D721Med (cell line): Measurements from ENCODE around the gene CALHM1.

Experiments
- DNase-seq: peaks from one replicate; pipeline ENCODE4 v3.0.0; 2011; ENCODE audit warnings: low spot score; ENCODE audit not compliant: insufficient read length
- FAIRE-seq: peaks from 2 replicates; lab custom pipeline; 2011; peaks lifted over from hg19 to GRCh38; lab: Jason Lieb, UNC
- TF ChIP-seq, protein P1 (sequence below): IDR thresholded peaks from 2 replicates; pipeline ENCODE4 v1.5.1; 2012; ENCODE audit warnings: mild to moderate bottlenecking, control low read depth; ENCODE audit not compliant: insufficient read depth; ENCODE audit errors: missing control alignments

The CALHM1 gene

DNA sequence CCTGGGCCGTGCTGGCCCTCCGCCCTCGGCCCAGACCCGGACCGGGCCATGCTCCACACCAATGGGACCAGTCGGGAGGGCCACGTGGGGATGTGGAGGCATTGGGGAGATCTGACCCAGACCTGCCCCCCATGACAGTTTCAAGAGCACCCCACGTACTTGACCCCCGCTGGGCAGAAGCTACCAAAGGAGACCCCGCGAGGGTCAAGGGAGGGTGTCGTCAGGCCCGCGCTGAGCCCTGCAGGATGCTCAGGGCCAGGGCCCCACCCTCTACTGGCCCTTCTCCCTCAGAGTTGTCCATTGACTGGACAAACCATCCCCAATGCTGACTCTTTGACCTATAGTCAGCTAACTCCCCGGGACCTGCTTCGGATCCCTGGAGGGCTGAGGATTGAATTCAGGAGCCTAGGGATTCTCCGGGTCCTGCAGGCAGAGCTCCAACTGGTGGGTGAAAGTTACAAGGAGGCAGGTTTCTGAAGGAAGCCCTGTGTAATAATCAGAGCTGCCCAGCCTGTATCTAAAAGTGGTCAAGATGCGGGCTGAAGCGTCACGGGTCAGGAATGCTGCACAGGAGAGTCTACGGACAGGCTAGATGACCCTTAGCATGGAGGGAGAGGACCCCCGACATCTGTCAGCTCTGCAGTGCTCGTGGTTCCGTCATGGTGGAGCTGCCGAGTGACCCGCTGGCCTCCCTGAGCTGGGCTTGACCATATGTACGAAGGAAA is 6.0 kb downstream of the CALHM1 start:
- TF ChIP-seq, protein P1, sequence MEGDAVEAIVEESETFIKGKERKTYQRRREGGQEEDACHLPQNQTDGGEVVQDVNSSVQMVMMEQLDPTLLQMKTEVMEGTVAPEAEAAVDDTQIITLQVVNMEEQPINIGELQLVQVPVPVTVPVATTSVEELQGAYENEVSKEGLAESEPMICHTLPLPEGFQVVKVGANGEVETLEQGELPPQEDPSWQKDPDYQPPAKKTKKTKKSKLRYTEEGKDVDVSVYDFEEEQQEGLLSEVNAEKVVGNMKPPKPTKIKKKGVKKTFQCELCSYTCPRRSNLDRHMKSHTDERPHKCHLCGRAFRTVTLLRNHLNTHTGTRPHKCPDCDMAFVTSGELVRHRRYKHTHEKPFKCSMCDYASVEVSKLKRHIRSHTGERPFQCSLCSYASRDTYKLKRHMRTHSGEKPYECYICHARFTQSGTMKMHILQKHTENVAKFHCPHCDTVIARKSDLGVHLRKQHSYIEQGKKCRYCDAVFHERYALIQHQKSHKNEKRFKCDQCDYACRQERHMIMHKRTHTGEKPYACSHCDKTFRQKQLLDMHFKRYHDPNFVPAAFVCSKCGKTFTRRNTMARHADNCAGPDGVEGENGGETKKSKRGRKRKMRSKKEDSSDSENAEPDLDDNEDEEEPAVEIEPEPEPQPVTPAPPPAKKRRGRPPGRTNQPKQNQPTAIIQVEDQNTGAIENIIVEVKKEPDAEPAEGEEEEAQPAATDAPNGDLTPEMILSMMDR = no peak
- FAIRE-seq (no peak), DNase-seq (no peak)

DNA sequence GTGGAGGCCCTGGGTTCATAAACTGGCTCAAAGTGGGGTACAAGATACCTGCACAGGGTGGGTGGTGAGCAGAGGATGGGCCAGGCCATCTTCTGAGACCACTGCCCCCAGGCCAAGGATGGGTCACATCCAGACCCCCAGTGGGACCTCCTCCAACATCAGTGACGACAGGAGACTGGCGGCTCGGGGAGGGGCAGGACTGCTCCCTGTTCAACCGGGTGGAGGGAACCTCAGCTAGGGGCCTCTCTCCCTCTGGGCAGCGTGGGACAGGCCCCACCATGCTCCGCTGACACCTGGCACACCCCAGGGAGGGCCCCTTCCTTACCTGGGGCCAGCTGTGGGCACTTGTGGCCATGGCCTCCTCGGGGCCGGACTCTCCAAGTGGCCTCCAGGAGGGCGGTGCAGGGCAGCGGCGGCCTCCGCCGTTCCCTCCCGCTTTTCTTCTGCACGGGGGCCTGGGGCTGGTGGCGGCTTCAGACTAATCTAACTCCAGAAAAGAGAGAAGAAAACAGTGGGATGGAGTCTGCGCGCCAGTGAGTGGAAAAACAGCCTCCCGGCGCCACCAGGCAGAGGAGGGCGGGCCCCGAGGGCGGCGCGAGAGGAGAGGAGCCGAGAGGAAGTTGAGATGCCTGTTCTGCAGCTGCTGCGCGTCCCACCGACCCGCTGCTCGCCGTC is 6.7 kb downstream of the CALHM1 start, which contains the start of gene CALHM2:
CALHM2 (minus strand) TSS at position 540 of the 675 bp plus-strand sequence. CDS start 2,429 bp downstream, outside the sequence.
- no peak for FAIRE-seq
- DNase-seq = no peak
- TF ChIP-seq, protein P1 = no peak

DNA sequence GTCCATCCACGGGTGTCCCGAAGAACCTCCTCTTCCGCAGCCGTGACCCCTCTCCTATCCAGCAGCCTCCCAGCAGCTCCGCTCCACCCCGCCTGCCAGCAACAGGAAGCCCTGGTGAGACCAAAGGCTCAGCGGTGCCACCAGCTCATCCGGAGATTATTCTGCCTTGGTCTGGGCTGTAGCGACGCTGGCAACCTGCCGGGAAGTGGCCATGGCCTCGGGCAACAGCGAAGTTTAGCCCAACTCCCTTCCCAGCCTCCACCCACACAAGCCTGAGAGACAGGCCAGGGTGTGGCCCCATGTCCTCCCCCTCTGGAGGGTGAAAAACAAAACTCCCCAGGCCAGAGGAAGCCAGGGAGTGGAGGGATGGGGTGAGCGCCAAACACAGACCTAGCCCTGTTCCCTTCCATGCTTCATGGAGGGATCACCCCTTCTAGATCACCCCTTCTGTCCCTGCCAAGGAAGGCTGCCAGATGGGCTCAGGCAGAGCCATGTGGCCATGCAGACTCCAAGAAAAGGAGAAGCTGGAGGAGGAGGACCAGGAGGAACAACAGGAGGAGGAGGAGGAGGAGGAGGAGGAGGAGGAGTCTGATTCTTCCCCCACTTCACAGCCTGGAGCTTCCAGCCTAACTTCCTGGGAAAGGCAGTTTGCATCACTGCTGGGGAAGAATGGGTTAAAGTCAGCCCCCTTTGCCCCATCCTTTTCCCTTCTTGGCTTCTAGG is 7.4 kb downstream of the CALHM1 start:
- TF ChIP-seq, protein P1 = no peak
- FAIRE-seq (no peak), DNase-seq (no peak)

DNA sequence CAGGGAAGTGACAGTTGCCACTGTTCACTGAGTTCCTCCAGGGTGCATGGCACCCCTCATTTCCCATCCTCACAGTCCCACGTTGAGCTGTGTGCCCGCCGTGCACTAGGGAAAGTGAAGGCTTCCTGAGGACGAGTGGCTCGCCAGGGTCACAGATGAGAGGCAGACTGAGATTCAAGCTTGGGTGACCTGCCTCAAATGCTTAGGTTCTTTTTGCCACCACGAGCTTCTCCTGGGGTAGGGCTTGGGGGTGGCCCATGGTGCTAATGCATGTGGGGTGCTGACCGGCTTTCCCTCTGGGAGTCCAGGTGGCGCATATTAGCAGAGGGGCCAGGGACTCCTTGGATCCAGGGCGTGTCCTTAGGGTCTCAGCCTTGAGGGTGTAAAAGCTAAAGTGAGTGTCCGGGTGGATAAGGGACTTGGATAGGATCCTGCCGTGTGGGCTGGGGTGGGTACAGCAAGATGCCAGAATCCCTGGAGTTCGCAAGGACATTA is 8.5 kb downstream of the CALHM1 start:
- TF ChIP-seq, protein P1 = no peak
- FAIRE-seq (no peak), DNase-seq (no peak)

- FAIRE-seq (no peak), DNase-seq (no peak)
- TF ChIP-seq, protein P1 = no peak
These were observed 9.2 kb downstream of the CALHM1 start for GRCh38 chr10:103449208-103450144.

DNA sequence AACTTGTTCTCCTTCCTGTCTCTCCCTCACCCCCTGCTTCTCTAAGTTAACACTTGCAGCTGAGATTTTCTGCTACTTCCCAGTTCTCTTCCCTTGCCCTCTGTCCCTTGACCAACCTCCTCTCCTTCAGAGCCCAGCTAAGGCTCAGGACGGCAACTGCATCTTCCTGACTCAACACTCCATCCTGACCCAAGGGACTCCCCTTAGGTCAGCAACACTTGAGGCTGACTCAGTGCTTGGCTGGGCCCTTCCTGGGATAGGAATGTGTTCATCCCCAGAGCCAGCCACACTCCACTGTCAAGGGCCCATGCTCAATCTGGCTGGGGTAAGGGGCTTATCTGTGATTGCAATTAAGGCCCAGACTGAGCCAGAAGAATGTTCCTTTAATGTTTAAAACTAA is 10.0 kb downstream of the CALHM1 start:
- no peak for FAIRE-seq
- no peak for DNase-seq
- TF ChIP-seq, protein P1 = no peak
